H9 (cell line): ENCODE data around the gene KICS2. TPM values are rescaled to one million over a fixed set of nuclear protein-coding genes. Genes with fewer than 3 reads are reported as not detected.

Source experiments
- DNase-seq: peaks from one replicate; pipeline ENCODE4 v3.0.0-alpha.2; 2017
- H2AFZ ChIP-seq: one replicate; pipeline ENCODE4 v1.6.1; 2013; ENCODE audit warnings: mild to moderate bottlenecking, low read length, control low read depth, moderate library complexity
- H2AK5ac ChIP-seq: 2 replicates; pipeline ENCODE4 v1.6.1; 2013; ENCODE audit warnings: low read length, control low read depth, mixed read lengths; ENCODE audit not compliant: insufficient read length
- H2BK120ac ChIP-seq: one replicate; pipeline ENCODE4 v1.6.1; 2013; ENCODE audit warnings: low read depth, mild to moderate bottlenecking, low read length, control low read depth, inconsistent platforms; ENCODE audit not compliant: poor library complexity, severe bottlenecking
- H2BK12ac ChIP-seq: 2 replicates; pipeline ENCODE4 v1.6.1; 2013; ENCODE audit warnings: low read length, control low read depth, mixed read lengths, low read depth; ENCODE audit not compliant: insufficient read length
- H2BK15ac ChIP-seq: 2 replicates; pipeline ENCODE4 v1.6.1; 2013; ENCODE audit warnings: low read depth, low read length, control low read depth
- H2BK20ac ChIP-seq: one replicate; pipeline ENCODE4 v1.6.1; 2013; ENCODE audit warnings: low read depth, mild to moderate bottlenecking, low read length, control low read depth, inconsistent platforms; ENCODE audit not compliant: poor library complexity, severe bottlenecking
- H2BK5ac ChIP-seq: 2 replicates; pipeline ENCODE4 v1.6.1; 2013; ENCODE audit warnings: low read length, control low read depth, mixed read lengths; ENCODE audit not compliant: insufficient read length
- H3K14ac ChIP-seq: 2 replicates; pipeline ENCODE4 v1.6.1; 2013; ENCODE audit warnings: low read length, control low read depth; ENCODE audit not compliant: insufficient read depth
- H3K18ac ChIP-seq: 2 replicates; pipeline ENCODE4 v1.6.1; 2013; ENCODE audit warnings: low read depth, mild to moderate bottlenecking, mixed read lengths, low read length, control low read depth; ENCODE audit not compliant: insufficient read length
- H3K23ac ChIP-seq: 2 replicates; pipeline ENCODE4 v1.6.1; 2013; ENCODE audit warnings: low read length, control low read depth, mixed read lengths, low read depth; ENCODE audit not compliant: insufficient read length
- H3K23me2 ChIP-seq: 2 replicates; pipeline ENCODE4 v1.6.1; 2013; ENCODE audit warnings: low read depth, mild to moderate bottlenecking, mixed read lengths, low read length, control low read depth; ENCODE audit not compliant: insufficient read length, poor library complexity, severe bottlenecking
- H3K27ac ChIP-seq: 2 replicates; pipeline ENCODE4 v1.5.1; 2013; ENCODE audit warnings: low read length, control low read depth, mixed read lengths, low read depth; ENCODE audit not compliant: insufficient read length
- H3K27me3 ChIP-seq: 2 replicates; pipeline ENCODE4 v1.6.1; 2013; ENCODE audit warnings: low read length, control low read depth, inconsistent platforms; ENCODE audit not compliant: insufficient read depth
- H3K4ac ChIP-seq: 2 replicates; pipeline ENCODE4 v1.6.1; 2013; ENCODE audit warnings: low read depth, mild to moderate bottlenecking, control low read depth, inconsistent platforms, low read length, moderate library complexity
- H3K4me1 ChIP-seq: 2 replicates; pipeline ENCODE4 v1.6.1; 2013; ENCODE audit warnings: low read length, control low read depth, inconsistent platforms; ENCODE audit not compliant: insufficient read depth
- H3K4me2 ChIP-seq: 2 replicates; pipeline ENCODE4 v1.6.1; 2013; ENCODE audit warnings: low read length, control low read depth, mixed read lengths; ENCODE audit not compliant: insufficient read length, insufficient read depth
- H3K56ac ChIP-seq: 2 replicates; pipeline ENCODE4 v1.6.1; 2013; ENCODE audit warnings: low read depth, mild to moderate bottlenecking, mixed read lengths, low read length, control low read depth; ENCODE audit not compliant: insufficient read length
- H3K79me1 ChIP-seq: 2 replicates; pipeline ENCODE4 v1.6.1; 2013; ENCODE audit warnings: low read depth, mild to moderate bottlenecking, moderate library complexity, low read length, control low read depth, inconsistent platforms; ENCODE audit not compliant: insufficient read depth, poor library complexity, severe bottlenecking
- H3K79me2 ChIP-seq: 2 replicates; pipeline ENCODE4 v1.6.1; 2013; ENCODE audit warnings: low read length, control low read depth, inconsistent platforms; ENCODE audit not compliant: insufficient read depth
- H3K9ac ChIP-seq: 2 replicates; pipeline ENCODE4 v1.6.1; 2013; ENCODE audit warnings: low read length, control low read depth, mixed read lengths; ENCODE audit not compliant: insufficient read length; ENCODE audit errors: extremely low read depth
- H3K9me3 ChIP-seq: one replicate; pipeline ENCODE4 v1.6.1; 2013; ENCODE audit warnings: low read depth, low read length, inconsistent platforms; ENCODE audit not compliant: control insufficient read depth
- H3T11ph ChIP-seq: one replicate; pipeline ENCODE4 v1.6.1; 2013; ENCODE audit warnings: mild to moderate bottlenecking, low read length, control low read depth, inconsistent platforms
- H4K20me1 ChIP-seq: one replicate; pipeline ENCODE4 v1.6.1; 2013; ENCODE audit not compliant: control insufficient read depth, insufficient read length, insufficient read depth
- H4K5ac ChIP-seq: 2 replicates; pipeline ENCODE4 v1.6.1; 2013; ENCODE audit warnings: low read depth, mild to moderate bottlenecking, mixed read lengths, low read length, control low read depth; ENCODE audit not compliant: insufficient read length
- H4K8ac ChIP-seq: replicated peaks from 2 replicates; pipeline ENCODE4 v1.6.1; 2013; ENCODE audit warnings: low read length, control low read depth, mixed read lengths, low read depth; ENCODE audit not compliant: insufficient read length
- H4K91ac ChIP-seq: 2 replicates; pipeline ENCODE4 v1.6.1; 2013; ENCODE audit warnings: low read depth, mild to moderate bottlenecking, moderate library complexity, mixed read lengths, low read length, control low read depth; ENCODE audit not compliant: insufficient read length
- H3K27ac Mint-ChIP-seq, 3 experiments: 2 replicates in 2 of 3; 3 replicates in 1 of 3; pipeline ENCODE4 v1.8.0; 2020 to 2021; ENCODE audit warnings: mixed read lengths in 3 of 3, mild to moderate bottlenecking in 1 of 3, moderate library complexity in 1 of 3
- H3K27me3 Mint-ChIP-seq: 2 replicates; pipeline ENCODE4 v1.8.0; 2021; ENCODE audit warnings: low read depth, mild to moderate bottlenecking, moderate library complexity, mixed read lengths
- H3K36me3 Mint-ChIP-seq, 3 experiments: 2 replicates in 2 of 3; 3 replicates in 1 of 3; pipeline ENCODE4 v1.8.0; 2020 to 2021; ENCODE audit warnings: low read depth in 3 of 3, mixed read lengths in 3 of 3; ENCODE audit not compliant: insufficient read depth in 1 of 3
- H3K4me1 Mint-ChIP-seq, 2 experiments: 2 replicates each; pipeline ENCODE4 v1.8.0; 2020; ENCODE audit warnings: mixed read lengths in 2 of 2
- H3K4me3 Mint-ChIP-seq, 2 experiments: 2 replicates in 1 of 2; 3 replicates in 1 of 2; pipeline ENCODE4 v1.8.0; 2020 to 2021; ENCODE audit warnings: mild to moderate bottlenecking in 2 of 2, mixed read lengths in 2 of 2, moderate library complexity in 1 of 2
- H3K9me3 Mint-ChIP-seq, 2 experiments: 2 replicates in 1 of 2; 3 replicates in 1 of 2; pipeline ENCODE4 v1.8.0; 2020; ENCODE audit warnings: mild to moderate bottlenecking in 2 of 2, mixed read lengths in 2 of 2, moderate library complexity in 1 of 2
- whole genome bisulfite sequencing: extraction: QIAGEN DNeasy Blood & Tissue Kit; methylation state at CpG from one replicate; pipeline ENCODE4 v1.1.7; 2013; ENCODE audit warnings: missing lambda C conversion rate, low lambda C conversion rate, mixed read lengths; ENCODE audit not compliant: insufficient read length; ENCODE audit errors: extremely low coverage; 5-methylcytosine and 5-hydroxymethylcytosine counted together
- total RNA-seq: library from RNA; stranded (reverse); gene quantifications from 2 replicates; pipeline ENCODE4 v1.2.1, GENCODE V29; 2021
- TF ChIP-seq, protein P1 (sequence below): fragments of 200-600 bp; sonication (generic); conservative IDR thresholded peaks from 3 replicates; pipeline ENCODE4 v1.8.0; 2021; ENCODE audit warnings: antibody characterized with exemption, mild to moderate bottlenecking

Gene KICS2
- total RNA-seq, 1 experiment from 2014 or later: 7.3 TPM

DNA sequence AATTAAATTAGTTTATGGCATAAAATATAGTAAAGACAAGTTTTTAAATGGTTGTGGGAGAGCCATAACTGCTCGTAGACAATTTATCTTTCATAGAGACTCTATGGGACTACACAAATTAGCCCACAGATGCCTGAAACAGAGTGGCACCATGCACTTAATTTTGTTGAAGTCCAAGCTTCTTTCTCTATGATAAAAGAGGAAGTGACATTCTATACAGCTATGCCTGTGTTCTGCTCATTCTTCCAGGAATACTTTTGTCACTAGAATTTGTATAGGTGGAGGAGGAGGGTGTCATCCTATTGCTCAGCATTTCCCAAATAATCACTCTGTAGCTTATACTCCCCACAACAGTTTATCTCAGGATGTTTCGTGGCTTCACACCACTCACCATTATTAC lies 43.7 kb upstream of the KICS2 start:
- H3K27ac Mint-ChIP-seq: no peak overlapping the region

More for the DNA sequence above, 43.7 kb upstream of the KICS2 start:
- H3K4ac ChIP-seq: no peak overlapping the region
- H3K27me3 Mint-ChIP-seq: no peaks in the 10 kb centered on the region
- H2BK12ac ChIP-seq: no peak overlapping the region
- H3K14ac ChIP-seq: no peak overlapping the region
- no peak overlapping the region for H3K23ac ChIP-seq
- no peak overlapping the region for H2BK15ac ChIP-seq
- H3K79me2 ChIP-seq: no peaks in the 10 kb centered on the region
- no peak overlapping the region for H2BK20ac ChIP-seq
- no peak overlapping the region for H4K8ac ChIP-seq
- H2AK5ac ChIP-seq: no peak overlapping the region
- no peak overlapping the region for H3K56ac ChIP-seq
- TF ChIP-seq, protein P1, sequence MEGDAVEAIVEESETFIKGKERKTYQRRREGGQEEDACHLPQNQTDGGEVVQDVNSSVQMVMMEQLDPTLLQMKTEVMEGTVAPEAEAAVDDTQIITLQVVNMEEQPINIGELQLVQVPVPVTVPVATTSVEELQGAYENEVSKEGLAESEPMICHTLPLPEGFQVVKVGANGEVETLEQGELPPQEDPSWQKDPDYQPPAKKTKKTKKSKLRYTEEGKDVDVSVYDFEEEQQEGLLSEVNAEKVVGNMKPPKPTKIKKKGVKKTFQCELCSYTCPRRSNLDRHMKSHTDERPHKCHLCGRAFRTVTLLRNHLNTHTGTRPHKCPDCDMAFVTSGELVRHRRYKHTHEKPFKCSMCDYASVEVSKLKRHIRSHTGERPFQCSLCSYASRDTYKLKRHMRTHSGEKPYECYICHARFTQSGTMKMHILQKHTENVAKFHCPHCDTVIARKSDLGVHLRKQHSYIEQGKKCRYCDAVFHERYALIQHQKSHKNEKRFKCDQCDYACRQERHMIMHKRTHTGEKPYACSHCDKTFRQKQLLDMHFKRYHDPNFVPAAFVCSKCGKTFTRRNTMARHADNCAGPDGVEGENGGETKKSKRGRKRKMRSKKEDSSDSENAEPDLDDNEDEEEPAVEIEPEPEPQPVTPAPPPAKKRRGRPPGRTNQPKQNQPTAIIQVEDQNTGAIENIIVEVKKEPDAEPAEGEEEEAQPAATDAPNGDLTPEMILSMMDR: no peak
- no peaks in the 10 kb centered on the region; a peak in 1 of 5 replicates for H3K9me3 Mint-ChIP-seq
- no peak overlapping the region for H4K5ac ChIP-seq
- H3K4me1 ChIP-seq: no peaks in the 10 kb centered on the region
- H2BK120ac ChIP-seq: no peak overlapping the region
- H3K23me2 ChIP-seq: no peaks in the 10 kb centered on the region
- no peak overlapping the region for H3K27ac ChIP-seq
- no peak overlapping the region for H3K18ac ChIP-seq
- WGBS: no CpG with 5 or more reads among the region's 2 CpGs
- no peak overlapping the region for H3K9ac ChIP-seq
- no peak overlapping the region for H3T11ph ChIP-seq
- peaks cover 0 to 2% (median 0%) of the 10 kb centered on the region in 3 experiments; a peak in 1 of 7 replicates for H3K36me3 Mint-ChIP-seq
- H3K4me1 Mint-ChIP-seq: no peaks in the 10 kb centered on the region
- no peak overlapping the region for H3K4me3 Mint-ChIP-seq
- no peak overlapping the region for H2AFZ ChIP-seq
- no peak overlapping the region for H4K91ac ChIP-seq
- no peaks in the 10 kb centered on the region for H3K27me3 ChIP-seq
- no peak for DNase-seq
- H3K9me3 ChIP-seq: no peaks in the 10 kb centered on the region
- H3K4me2 ChIP-seq: no peak overlapping the region
- no peak overlapping the region for H2BK5ac ChIP-seq
- H4K20me1 ChIP-seq: no peaks in the 10 kb centered on the region
- no peaks in the 10 kb centered on the region for H3K79me1 ChIP-seq
